ENCODE data around the gene TMEM69.
"Not testable (repeated sequence)": the region's sequence is repeated elsewhere in the genome, so short reads cannot be mapped to it uniquely, and the experiment has no call there.

TMEM69 gene

GRCh38 chr1:45687754-45688740, at the start of gene TMEM69:
TSS of gene TMEM69 (plus strand) at chr1:45688181. CDS start at chr1:45691069, 2,888 bp downstream.
- peak; percentile 55 to 72 for DNase-seq (ENCODE audit: low read depth in 2 of 2)

GRCh38 chr1:45640293-45640692, 47.7 kb upstream of the TMEM69 start:
- DNase-seq (ENCODE audit: low read depth in 2 of 2), result no peak

- no peak for DNase-seq (ENCODE audit: low read depth in 2 of 2)
Measured at GRCh38 chr1:45643321-45643720, 44.7 kb upstream of the TMEM69 start.

GRCh38 chr1:45643978-45644377, 44.0 kb upstream of the TMEM69 start:
- DNase-seq (ENCODE audit: low read depth in 2 of 2), result no peak

- no peak for DNase-seq (ENCODE audit: low read depth in 2 of 2)
Measured at GRCh38 chr1:45644661-45645060, 43.3 kb upstream of the TMEM69 start.

GRCh38 chr1:45647248-45648021, 40.5 kb upstream of the TMEM69 start:
- no peak for DNase-seq (ENCODE audit: low read depth in 2 of 2)

GRCh38 chr1:45654540-45655280, 33.3 kb upstream of the TMEM69 start:
- DNase-seq (ENCODE audit: low read depth in 2 of 2), result no peak

GRCh38 chr1:45656573-45657226, 31.3 kb upstream of the TMEM69 start:
- DNase-seq (ENCODE audit: low read depth in 2 of 2), result no peak

- DNase-seq (ENCODE audit: low read depth in 2 of 2), result no peak
Measured at GRCh38 chr1:45658171-45658570, 29.8 kb upstream of the TMEM69 start.

GRCh38 chr1:45659222-45659621, 28.8 kb upstream of the TMEM69 start:
- no peak for DNase-seq (ENCODE audit: low read depth in 2 of 2)

- DNase-seq (ENCODE audit: low read depth in 2 of 2), result no peak
Measured at GRCh38 chr1:45660336-45660735, 27.6 kb upstream of the TMEM69 start.

- no peak for DNase-seq (ENCODE audit: low read depth in 2 of 2)
Measured at GRCh38 chr1:45666836-45667235, 21.1 kb upstream of the TMEM69 start.

- DNase-seq (ENCODE audit: low read depth in 2 of 2), result no peak
Measured at GRCh38 chr1:45667321-45668111, 20.5 kb upstream of the TMEM69 start.

GRCh38 chr1:45668526-45668925, 19.5 kb upstream of the TMEM69 start:
- DNase-seq (ENCODE audit: low read depth in 2 of 2), result no peak

GRCh38 chr1:45669379-45669778, 18.6 kb upstream of the TMEM69 start:
- no peak for DNase-seq (ENCODE audit: low read depth in 2 of 2)

- DNase-seq (ENCODE audit: low read depth in 2 of 2), result no peak
Measured at GRCh38 chr1:45669859-45670655, 17.9 kb upstream of the TMEM69 start.

GRCh38 chr1:45673956-45674355, 14.0 kb upstream of the TMEM69 start:
- DNase-seq (ENCODE audit: low read depth in 2 of 2), result no peak

GRCh38 chr1:45674478-45674877, 13.5 kb upstream of the TMEM69 start:
- no peak for DNase-seq (ENCODE audit: low read depth in 2 of 2)

GRCh38 chr1:45676553-45676952, 11.4 kb upstream of the TMEM69 start:
- DNase-seq (ENCODE audit: low read depth in 2 of 2), result not testable (repeated sequence)

- DNase-seq (ENCODE audit: low read depth in 2 of 2), result no peak
Measured at GRCh38 chr1:45677751-45678245, 10.2 kb upstream of the TMEM69 start.
